Endothelial cell of umbilical vein (primary cell): ENCODE results near the gene GNE. TPM values are rescaled to one million over a fixed set of nuclear protein-coding genes. Genes with fewer than 3 reads are reported as not detected.

Experiments
- BruUV-seq: library from RNA; stranded (reverse); fragments of 400-500 nt; replicated peaks from 2 replicates; lab custom pipeline; 2021; lab: Mats Ljungman, UMichigan
- CTCF ChIA-PET: fragments of 300-600, 350-600 bp; sonication (Branson Sonifier 250); formaldehyde crosslinking; loops from one replicate; lab custom pipeline; 2021; ENCODE audit warnings: antibody characterized with exemption, inconsistent platforms; lab: Charles Lee
- POLR2A ChIA-PET: fragments of 300-600, 350-600 bp; sonication (Branson Sonifier 250); formaldehyde crosslinking; loops from one replicate; lab custom pipeline; 2021; ENCODE audit warnings: antibody characterized with exemption, inconsistent platforms; lab: Charles Lee
- DNase-seq: peaks from one replicate; pipeline ENCODE4 v3.0.0-alpha.2; 2011; ENCODE audit warnings: low read depth, low spot score
- FAIRE-seq: peaks from 2 replicates; lab custom pipeline; 2011; peaks lifted over from hg19 to GRCh38; lab: Jason Lieb, UNC
- H2AFZ ChIP-seq: 2 replicates; pipeline ENCODE4 v1.6.0; 2012; ENCODE audit warnings: low read depth, low read length, control low read depth, inconsistent platforms
- H3K27ac ChIP-seq: 2 replicates; pipeline ENCODE4 v1.5.1; 2011; ENCODE audit warnings: low read depth, mild to moderate bottlenecking, control low read depth, low read length, moderate library complexity; ENCODE audit not compliant: insufficient read depth
- H3K27me3 ChIP-seq, 2 experiments: 2 replicates each; pipeline versions ENCODE4 v1.6.0 to v1.6.1; 2011; ENCODE audit warnings: low read length in 2 of 2, mixed read lengths in 1 of 2; ENCODE audit not compliant: control insufficient read depth in 2 of 2, insufficient read depth in 2 of 2
- H3K36me3 ChIP-seq, 2 experiments: 2 replicates in 1 of 2; 3 replicates in 1 of 2; pipeline ENCODE4 v1.5.1; 2011; ENCODE audit warnings: low read length in 2 of 2, mild to moderate bottlenecking in 1 of 2, moderate library complexity in 1 of 2; ENCODE audit not compliant: control insufficient read depth in 2 of 2, insufficient read depth in 2 of 2; ENCODE audit errors: extremely low read depth in 1 of 2
- H3K4me1 ChIP-seq: 3 replicates; pipeline ENCODE4 v1.5.1; 2011; ENCODE audit warnings: mild to moderate bottlenecking, low read length; ENCODE audit not compliant: control insufficient read depth, insufficient read depth; ENCODE audit errors: extremely low read depth
- H3K4me2 ChIP-seq: 2 replicates; pipeline ENCODE4 v1.6.1; 2011; ENCODE audit warnings: low read length, control low read depth, mixed read lengths; ENCODE audit not compliant: insufficient read depth
- H3K4me3 ChIP-seq, 3 experiments: fragments of 200-600 bp in 1 of 3; sonication (generic), shearing (Covaris generic) in 1 of 3; replicated peaks in 1 of 3; 2 replicates each; pipeline ENCODE4 v1.5.1; 2011 to 2016; ENCODE audit warnings: control low read depth in 3 of 3, low read length in 3 of 3, mild to moderate bottlenecking in 2 of 3, inconsistent platforms in 1 of 3, low read depth in 1 of 3, moderate library complexity in 1 of 3; ENCODE audit not compliant: insufficient read depth in 1 of 3
- H3K79me2 ChIP-seq: 2 replicates; pipeline ENCODE4 v1.6.0; 2012; ENCODE audit warnings: low read length, inconsistent platforms; ENCODE audit not compliant: control insufficient read depth, insufficient read depth
- H3K9ac ChIP-seq: replicated peaks from 2 replicates; pipeline ENCODE3; 2011; ENCODE audit warnings: low read length, control low read depth; ENCODE audit not compliant: insufficient read depth; ENCODE audit errors: extremely low read depth
- H3K9me1 ChIP-seq: replicated peaks from 3 replicates; pipeline ENCODE4 v1.6.0; 2011; ENCODE audit warnings: mild to moderate bottlenecking, low read length; ENCODE audit not compliant: control insufficient read depth, insufficient read depth; ENCODE audit errors: extremely low read depth
- H3K9me3 ChIP-seq: replicated peaks from 2 replicates; pipeline ENCODE4 v1.5.1; 2012; ENCODE audit warnings: low read length, inconsistent platforms; ENCODE audit not compliant: control insufficient read depth, insufficient read depth
- H4K20me1 ChIP-seq: replicated peaks from 2 replicates; pipeline ENCODE3; 2011; ENCODE audit warnings: mild to moderate bottlenecking, low read length; ENCODE audit not compliant: control insufficient read depth, insufficient read depth; ENCODE audit errors: extremely low read depth
- EZH2 ChIP-seq: IDR thresholded peaks from 2 replicates; pipeline ENCODE4 v1.6.1; 2012; ENCODE audit warnings: borderline replicate concordance, low read depth, mild to moderate bottlenecking, moderate library complexity, low read length, inconsistent platforms; ENCODE audit not compliant: severe bottlenecking
- FOS ChIP-seq: IDR thresholded peaks from 2 replicates; pipeline ENCODE4 v1.6.1; 2011; ENCODE audit warnings: mild to moderate bottlenecking, low read length, moderate library complexity, borderline replicate concordance; ENCODE audit not compliant: insufficient read depth
- GATA2 ChIP-seq: IDR thresholded peaks from 2 replicates; pipeline ENCODE4 v1.7.0; 2011; ENCODE audit warnings: low read depth, mild to moderate bottlenecking, moderate library complexity, mixed read lengths, low read length; ENCODE audit not compliant: insufficient read length, insufficient read depth
- JUN ChIP-seq: IDR thresholded peaks from 2 replicates; pipeline ENCODE4 v1.6.1; 2011; ENCODE audit warnings: borderline replicate concordance, low read depth; ENCODE audit not compliant: insufficient read length, insufficient read depth
- MAX ChIP-seq: IDR thresholded peaks from 2 replicates; pipeline ENCODE4 v1.6.1; 2011; ENCODE audit not compliant: insufficient read depth, insufficient read length
- MYC ChIP-seq: IDR thresholded peaks from one replicate; pipeline ENCODE4 v1.6.1; 2011; ENCODE audit warnings: mild to moderate bottlenecking, low read depth, low read length
- POLR2A ChIP-seq: IDR thresholded peaks from 2 replicates; pipeline ENCODE4 v1.6.1; 2012; ENCODE audit warnings: low read depth, mild to moderate bottlenecking, control low read depth, low read length
- POLR2AphosphoS5 ChIP-seq: IDR thresholded peaks from 2 replicates; pipeline ENCODE4 v1.6.1; 2012; ENCODE audit warnings: low read depth, mild to moderate bottlenecking, control low read depth, low read length, moderate library complexity; ENCODE audit not compliant: insufficient read depth
- dilution Hi-C: fragments of 300-500 bp; cut with MboI; formaldehyde crosslinking; loops from one replicate; pipeline ENCODE4 v1.15.0; 2019; ENCODE audit warnings: low sequenced_read_pairs; ENCODE audit not compliant: extremely low pct_ligation_motif_present
- intact Hi-C: fragments of 100-400 bp; cut with micrococcal nuclease; formaldehyde crosslinking; loops from one replicate; pipeline ENCODE4 v1.10.0; 2022
- polyA plus RNA-seq, 4 experiments: library from polyadenylated mRNA; depleted of rRNA in 3 of 4; stranded (reverse) in 3 of 4; unstranded in 1 of 4; fragments of >200 nt; gene quantifications; 2 replicates each; pipeline versions ENCODE4 v1.2.1 to v1.2.3, GENCODE V29; 2011 to 2012; ENCODE audit warnings: missing spikeins in 1 of 4
- total RNA-seq: library from RNA; stranded (reverse); gene quantifications from 2 replicates; pipeline ENCODE4 v1.2.3, GENCODE V29; 2021
- TF ChIP-seq, protein P1 (sequence below), 2 donors: IDR thresholded peaks; 1 replicate in 1 of 2; 2 replicates in 1 of 2; pipeline ENCODE4 v1.5.1; 2011; ENCODE audit warnings: low read length in 2 of 2, mild to moderate bottlenecking in 2 of 2, moderate library complexity in 2 of 2, control low read depth in 1 of 2, inconsistent platforms in 1 of 2, low read depth in 1 of 2; ENCODE audit not compliant: insufficient read depth in 1 of 2; ENCODE audit errors: extremely low read depth in 1 of 2

GNE gene
- total and polyA plus RNA-seq, 2 donors (not counting 3 experiments of a cell fraction or from before 2014, with no cell fraction given) = 8.5 to 11.4 TPM

GRCh38 chr9:36213989-36214388 is 44.3 kb downstream of the GNE start:
- Histone ChIP-seq H4K20me1 (no peaks in the 10 kb centered on the region), H3K4me1 (peaks cover 4% of the 10 kb centered on the region), H3K27me3 (no peaks in the 10 kb centered on the region), H3K9me3 (no peaks in the 10 kb centered on the region), H3K4me2 (no peak overlapping the region), H2AFZ (no peak overlapping the region), H3K79me2 (peaks cover 42% of the 10 kb centered on the region), H3K36me3 (peaks cover 39 to 44% of the 10 kb centered on the region in 2 experiments), H3K4me3 (no peak overlapping the region), H3K9ac (no peak overlapping the region), H3K9me1 (no peaks in the 10 kb centered on the region), H3K27ac (no peak overlapping the region)
- FAIRE-seq (no peak), DNase-seq (no peak)
- ChIA-PET POLR2A (no interaction called here), CTCF (interaction anchor here (1.0 to 1.4 kb wide), 3 partner anchors 10 to 115 kb away, joined by 3 to 4 read pairs (median 3); no protein-coding TSS in a partner anchor)
- BruUV-seq = no TSS peak
- dilution Hi-C loops = no loop called here
- intact Hi-C loops = no loop called here
- TF ChIP-seq POLR2A = no peak
- TF ChIP-seq MAX = no peak
- TF ChIP-seq EZH2 = no peak
- TF ChIP-seq, protein P1, sequence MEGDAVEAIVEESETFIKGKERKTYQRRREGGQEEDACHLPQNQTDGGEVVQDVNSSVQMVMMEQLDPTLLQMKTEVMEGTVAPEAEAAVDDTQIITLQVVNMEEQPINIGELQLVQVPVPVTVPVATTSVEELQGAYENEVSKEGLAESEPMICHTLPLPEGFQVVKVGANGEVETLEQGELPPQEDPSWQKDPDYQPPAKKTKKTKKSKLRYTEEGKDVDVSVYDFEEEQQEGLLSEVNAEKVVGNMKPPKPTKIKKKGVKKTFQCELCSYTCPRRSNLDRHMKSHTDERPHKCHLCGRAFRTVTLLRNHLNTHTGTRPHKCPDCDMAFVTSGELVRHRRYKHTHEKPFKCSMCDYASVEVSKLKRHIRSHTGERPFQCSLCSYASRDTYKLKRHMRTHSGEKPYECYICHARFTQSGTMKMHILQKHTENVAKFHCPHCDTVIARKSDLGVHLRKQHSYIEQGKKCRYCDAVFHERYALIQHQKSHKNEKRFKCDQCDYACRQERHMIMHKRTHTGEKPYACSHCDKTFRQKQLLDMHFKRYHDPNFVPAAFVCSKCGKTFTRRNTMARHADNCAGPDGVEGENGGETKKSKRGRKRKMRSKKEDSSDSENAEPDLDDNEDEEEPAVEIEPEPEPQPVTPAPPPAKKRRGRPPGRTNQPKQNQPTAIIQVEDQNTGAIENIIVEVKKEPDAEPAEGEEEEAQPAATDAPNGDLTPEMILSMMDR (IDR thresholded peaks at IDR 0.05; ENCODE audit: extremely low read depth in 1 of 2, insufficient read depth in 1 of 2, low read depth in 1 of 2, low read length in 2 of 2) = no peak
- no peak for TF ChIP-seq MYC
- no peak for TF ChIP-seq POLR2AphosphoS5
- TF ChIP-seq FOS = no peak
- TF ChIP-seq GATA2 = no peak
- TF ChIP-seq JUN = no peak
